ENCODE measurements around the gene PES1.

The PES1 gene

GRCh38 chr22:30535182-30535581 is 56.5 kb downstream of the PES1 start:
- TF ChIP-seq CTCF (conservative IDR thresholded peaks at IDR 0.05) (no peak), ZFX (IDR thresholded peaks at IDR 0.05) (no peak)
- no peak overlapping the region for H3K27ac ChIP-seq

- no peak overlapping the region for H3K27ac ChIP-seq
- TF ChIP-seq CTCF (conservative IDR thresholded peaks at IDR 0.05) (no peak), ZFX (IDR thresholded peaks at IDR 0.05) (no peak)
Observed at GRCh38 chr22:30531651-30532608, 59.8 kb downstream of the PES1 start.

GRCh38 chr22:30526656-30527055 is 65.1 kb downstream of the PES1 start:
- no peak for TF ChIP-seq ZFX (IDR thresholded peaks at IDR 0.05)
- no peak for TF ChIP-seq CTCF (conservative IDR thresholded peaks at IDR 0.05)
- no peak overlapping the region for H3K27ac ChIP-seq
